ENCODE results near the gene C1orf232. TPM values are rescaled to one million over a fixed set of nuclear protein-coding genes. Genes with fewer than 3 reads are reported as not detected.

C1orf232 gene
- total RNA-seq, 4 donors from 2014 or later, result not detected

DNA sequence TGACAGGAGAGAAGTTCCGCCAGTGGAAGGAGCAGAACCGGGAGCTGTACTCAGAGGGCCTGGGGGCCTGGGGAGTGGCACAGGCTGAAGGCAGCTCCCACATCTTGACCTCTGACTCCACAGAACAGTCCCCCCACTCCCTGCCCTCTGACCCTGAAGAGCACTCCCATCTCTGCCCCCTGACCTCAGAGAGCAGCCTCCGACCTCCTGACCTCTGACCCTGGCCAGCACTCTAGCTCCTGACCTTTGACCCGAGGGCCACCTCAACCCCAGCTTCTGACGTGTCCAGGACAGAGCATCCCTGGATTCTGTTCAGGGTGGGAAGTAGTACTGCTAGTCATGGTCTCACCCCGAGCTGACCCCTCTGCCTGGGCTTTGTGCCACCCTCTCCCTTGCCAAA lies 20.6 kb upstream of the C1orf232 start:
- ATAC-seq (ENCODE audit: low FRiP score) (no peak), DNase-seq (ENCODE audit: low spot score) (no peak)
- TF ChIP-seq, protein P1, sequence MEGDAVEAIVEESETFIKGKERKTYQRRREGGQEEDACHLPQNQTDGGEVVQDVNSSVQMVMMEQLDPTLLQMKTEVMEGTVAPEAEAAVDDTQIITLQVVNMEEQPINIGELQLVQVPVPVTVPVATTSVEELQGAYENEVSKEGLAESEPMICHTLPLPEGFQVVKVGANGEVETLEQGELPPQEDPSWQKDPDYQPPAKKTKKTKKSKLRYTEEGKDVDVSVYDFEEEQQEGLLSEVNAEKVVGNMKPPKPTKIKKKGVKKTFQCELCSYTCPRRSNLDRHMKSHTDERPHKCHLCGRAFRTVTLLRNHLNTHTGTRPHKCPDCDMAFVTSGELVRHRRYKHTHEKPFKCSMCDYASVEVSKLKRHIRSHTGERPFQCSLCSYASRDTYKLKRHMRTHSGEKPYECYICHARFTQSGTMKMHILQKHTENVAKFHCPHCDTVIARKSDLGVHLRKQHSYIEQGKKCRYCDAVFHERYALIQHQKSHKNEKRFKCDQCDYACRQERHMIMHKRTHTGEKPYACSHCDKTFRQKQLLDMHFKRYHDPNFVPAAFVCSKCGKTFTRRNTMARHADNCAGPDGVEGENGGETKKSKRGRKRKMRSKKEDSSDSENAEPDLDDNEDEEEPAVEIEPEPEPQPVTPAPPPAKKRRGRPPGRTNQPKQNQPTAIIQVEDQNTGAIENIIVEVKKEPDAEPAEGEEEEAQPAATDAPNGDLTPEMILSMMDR (IDR thresholded peaks at IDR 0.05), result no peak

DNA sequence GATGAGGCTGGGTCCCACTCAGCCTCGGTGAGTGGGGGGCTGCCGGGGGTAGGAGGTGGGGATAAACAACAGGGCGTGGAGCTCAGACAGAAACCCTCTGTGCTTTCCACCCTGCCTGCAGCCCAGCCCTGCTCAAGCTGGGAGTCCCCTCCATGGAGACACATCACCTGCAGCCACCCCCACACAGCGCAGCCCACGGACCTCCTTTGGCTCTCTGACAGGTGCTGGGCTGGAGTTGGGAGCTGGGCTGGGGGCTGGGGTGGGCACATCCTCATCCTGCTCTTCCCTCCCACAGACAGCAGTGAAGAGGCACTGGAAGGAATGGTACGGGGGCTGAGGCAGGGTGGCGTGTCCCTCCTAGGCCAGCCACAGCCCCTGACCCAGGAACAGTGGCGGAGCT lies 19.7 kb upstream of the C1orf232 start:
- DNase-seq (ENCODE audit: low spot score) (no peak), ATAC-seq (ENCODE audit: low FRiP score) (no peak)
- TF ChIP-seq, protein P1 (IDR thresholded peaks at IDR 0.05), result no peak

DNA sequence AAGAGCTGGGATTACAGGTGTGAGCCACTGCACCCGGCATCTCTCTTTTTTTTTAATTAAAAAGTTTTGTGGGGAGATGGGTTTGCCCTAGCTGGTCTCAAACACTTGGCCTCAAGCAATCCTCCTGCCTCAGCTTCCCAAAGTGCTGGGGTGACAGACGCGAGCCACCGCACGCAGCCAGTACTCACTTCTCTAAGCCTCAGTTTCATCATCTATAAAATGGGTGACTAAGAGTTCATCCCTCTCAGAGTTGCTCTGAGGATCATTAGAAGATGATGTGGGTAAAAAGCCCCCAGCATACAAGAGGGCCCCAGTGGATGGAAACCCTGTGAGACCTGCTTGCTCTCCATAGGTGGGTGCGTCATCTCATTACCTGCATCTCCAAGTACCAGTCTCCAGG lies 19.1 kb upstream of the C1orf232 start:
- DNase-seq (ENCODE audit: low spot score), result no peak
- TF ChIP-seq, protein P1 (IDR thresholded peaks at IDR 0.05), result no peak
- no peak for ATAC-seq (ENCODE audit: low FRiP score)

DNA sequence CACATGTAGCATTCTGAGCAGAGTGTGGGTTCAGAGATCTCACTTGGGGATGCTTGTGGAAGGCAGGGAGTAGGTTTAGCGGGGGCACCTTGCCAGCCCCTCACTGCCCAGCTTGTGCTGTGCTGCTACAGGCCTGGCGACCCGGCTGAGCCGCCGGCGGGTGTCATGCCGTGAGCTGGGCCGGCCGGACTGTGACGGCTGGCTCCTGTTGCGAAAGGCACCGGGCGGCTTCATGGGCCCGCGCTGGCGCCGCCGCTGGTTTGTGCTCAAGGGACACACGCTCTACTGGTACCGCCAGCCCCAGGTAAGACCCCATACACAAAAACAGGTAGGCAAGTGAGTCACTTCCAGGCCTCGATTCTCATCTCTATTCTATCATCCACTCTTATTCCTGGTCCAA lies 16.1 kb upstream of the C1orf232 start:
- TF ChIP-seq, protein P1 (IDR thresholded peaks at IDR 0.05), result no peak
- DNase-seq (ENCODE audit: low spot score) (no peak), ATAC-seq (ENCODE audit: low FRiP score) (no peak)

DNA sequence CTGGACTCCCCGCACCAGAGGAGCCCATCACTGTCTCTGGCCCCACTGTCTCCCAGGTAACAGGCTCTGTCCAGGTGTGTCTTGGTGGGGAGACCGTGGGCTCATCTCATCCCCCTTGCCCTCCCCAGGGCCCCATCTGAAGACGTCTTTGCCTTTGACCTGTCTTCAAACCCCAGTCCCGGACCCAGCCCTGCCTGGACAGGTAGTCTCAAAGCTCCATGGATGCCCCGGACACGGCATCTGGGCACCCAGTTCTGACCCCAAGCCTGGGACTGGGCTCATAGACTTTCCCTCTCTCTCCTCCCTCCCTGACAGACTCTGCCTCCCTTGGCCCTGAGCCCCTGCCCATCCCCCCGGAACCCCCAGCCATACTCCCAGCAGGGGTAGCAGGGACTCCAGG lies 15.3 kb upstream of the C1orf232 start:
- TF ChIP-seq, protein P1 (IDR thresholded peaks at IDR 0.05), result no peak
- DNase-seq (ENCODE audit: low spot score) (no peak), ATAC-seq (ENCODE audit: low FRiP score) (no peak)

DNA sequence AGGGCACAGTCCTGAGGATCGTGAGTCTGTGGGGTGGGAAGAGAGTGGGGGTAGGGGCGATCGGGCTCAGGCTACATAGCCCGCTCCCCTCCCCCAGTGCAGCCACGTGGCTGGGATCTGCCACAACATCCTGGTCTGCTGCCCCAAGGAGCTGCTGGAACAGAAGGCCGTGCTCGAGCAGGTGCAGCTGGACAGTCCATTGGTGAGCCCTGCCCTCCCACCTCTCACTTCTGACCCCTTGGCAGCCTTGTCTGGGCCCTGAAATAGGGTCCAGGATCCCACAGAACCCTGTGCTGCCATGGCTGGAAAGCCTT lies 13.6 kb upstream of the C1orf232 start:
- no peak for DNase-seq (ENCODE audit: low spot score)
- TF ChIP-seq, protein P1 (IDR thresholded peaks at IDR 0.05), result no peak
- no peak for ATAC-seq (ENCODE audit: low FRiP score)

DNA sequence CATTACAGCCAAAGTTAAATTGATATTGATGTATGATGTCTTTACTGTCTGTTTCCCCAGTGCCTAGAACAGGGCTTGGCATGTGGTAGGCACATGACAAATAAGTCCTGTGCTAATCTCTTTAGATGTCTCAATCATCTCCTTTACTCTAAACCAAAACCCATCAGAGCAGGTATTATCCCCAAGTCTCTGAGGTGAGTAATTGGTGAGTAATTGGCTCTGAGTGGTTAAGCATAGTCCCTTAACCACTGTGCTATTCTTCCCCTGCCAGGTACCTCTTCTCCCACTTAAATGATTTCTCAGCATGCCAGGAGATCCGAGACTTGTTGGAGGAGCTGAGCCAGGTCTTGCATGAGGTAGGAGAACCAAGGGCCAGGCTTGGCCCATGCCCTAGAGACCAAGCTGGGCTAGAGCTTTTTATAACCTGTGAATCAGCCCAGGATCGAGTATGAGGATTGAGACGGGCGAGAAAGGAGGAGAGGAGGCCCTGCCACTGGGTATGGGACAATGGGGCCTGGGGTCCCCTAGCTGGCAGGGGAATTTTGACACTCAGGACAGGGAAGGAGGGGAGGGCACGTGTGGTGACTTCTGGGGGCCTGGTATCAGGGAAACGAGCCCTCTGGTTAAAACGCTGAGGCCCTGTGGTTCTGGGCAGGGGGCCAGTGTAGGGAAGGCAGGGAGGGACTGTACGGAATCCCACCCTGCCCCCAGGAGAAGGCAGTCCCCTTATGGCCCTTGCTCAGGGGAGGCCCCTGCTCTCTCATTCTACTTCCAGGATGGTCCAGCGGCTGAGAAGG lies 13.0 kb upstream of the C1orf232 start:
- no peak for DNase-seq (ENCODE audit: low spot score)
- no peak for ATAC-seq (ENCODE audit: low FRiP score)
- TF ChIP-seq, protein P1 (IDR thresholded peaks at IDR 0.05), result no peak
